NCI-H146 treated with DMSO at 0.1 percent for 48 hours (cell line): ENCODE results near the gene PAK1.
"Not testable (repeated sequence)": the region's sequence is repeated elsewhere in the genome, so short reads cannot be mapped to it uniquely, and the experiment has no call there.

ENCODE experiments used
- DNase-seq: peaks from one replicate; lab custom pipeline; 2025; ENCODE audit not compliant: unreplicated experiment; lab: John Stamatoyannopoulos, UW

PAK1 gene

DNA sequence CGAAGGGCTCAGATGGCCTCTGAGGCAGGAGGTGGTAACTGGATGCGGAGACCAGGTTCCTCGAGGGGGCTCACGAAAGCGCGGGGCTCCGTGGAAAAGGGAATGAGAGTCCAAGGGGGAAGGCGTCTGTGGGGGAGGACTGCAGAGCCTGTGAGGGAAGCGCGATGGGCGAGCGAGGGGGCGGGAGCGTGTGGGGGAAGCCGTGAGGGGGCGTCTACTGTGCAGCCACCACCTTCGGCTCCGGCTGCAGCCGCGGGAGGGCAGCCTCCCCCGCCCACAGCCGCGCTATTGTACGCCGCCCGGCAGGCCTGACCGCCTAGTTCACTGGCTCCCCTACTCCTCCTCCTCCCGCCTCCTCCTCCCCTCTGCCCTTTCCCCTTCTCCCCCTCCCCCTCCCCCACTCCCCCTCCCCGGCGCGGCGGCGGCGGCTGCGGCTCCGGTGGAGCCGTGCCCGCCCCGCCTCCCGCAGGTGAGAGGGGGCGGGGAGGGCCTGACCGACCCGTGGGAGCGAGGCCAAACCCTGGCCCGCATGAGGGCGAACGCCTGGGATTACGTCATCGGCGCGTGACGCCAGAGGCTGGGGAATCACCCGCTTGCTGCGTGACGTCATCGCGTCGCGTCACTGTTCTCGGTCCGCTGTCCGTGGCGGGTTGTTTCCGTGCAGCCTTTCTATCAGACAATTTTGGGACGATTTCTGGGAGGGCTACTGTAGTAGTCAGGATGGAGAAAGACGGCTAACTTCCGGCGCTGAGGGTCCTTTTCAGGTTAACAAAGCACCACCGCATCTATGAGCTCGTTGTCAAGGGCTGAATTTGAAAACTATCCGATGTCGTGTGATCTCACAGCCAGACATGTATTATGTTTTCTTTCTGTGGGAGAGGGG, at the start of gene PAK1:
TSS of gene PAK1 (minus strand) at position 294 of the 883 bp plus-strand sequence. CDS start 81,574 bp downstream, outside the sequence.
- peak; percentile 64 for DNase-seq

DNA sequence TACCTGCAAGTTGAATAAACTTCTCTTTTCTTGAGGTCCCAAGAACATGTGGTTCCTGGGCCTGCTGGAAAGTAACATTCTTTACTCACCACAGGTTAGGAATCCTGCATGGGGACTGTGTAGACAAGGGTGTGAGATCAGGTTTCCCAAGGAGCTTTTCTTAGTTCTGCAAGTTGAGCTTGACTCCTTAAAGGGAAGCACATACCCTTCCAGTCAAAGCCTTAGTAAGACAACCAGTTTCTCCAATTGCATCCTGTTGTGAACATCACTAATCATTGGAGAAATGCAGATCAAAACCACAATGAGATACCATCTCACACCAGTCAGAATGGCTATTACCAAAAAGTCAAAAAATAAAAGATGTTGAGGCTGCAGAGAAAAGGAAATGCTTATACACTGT, 48.3 kb upstream of the PAK1 start:
- no peak for DNase-seq

DNA sequence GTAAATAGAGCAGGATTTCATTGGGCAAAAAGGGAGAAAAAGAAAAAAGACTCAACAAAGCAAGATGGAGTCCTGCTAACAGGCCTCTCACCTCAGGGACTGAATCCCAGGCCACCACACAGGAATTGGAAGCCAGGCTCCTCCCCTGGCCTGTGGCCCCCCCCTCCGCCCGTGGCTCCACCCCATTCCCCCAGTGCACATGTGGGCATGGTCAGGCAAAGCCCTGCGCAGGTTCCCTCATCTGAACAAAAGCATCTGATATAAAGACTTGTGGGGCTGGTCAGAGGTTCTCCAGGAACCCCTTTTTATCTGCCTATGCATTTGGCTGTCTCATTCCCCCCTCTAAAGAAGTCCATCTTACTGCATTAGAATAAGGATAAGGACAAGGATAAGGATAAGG, 46.0 kb upstream of the PAK1 start:
- no peak for DNase-seq

DNA sequence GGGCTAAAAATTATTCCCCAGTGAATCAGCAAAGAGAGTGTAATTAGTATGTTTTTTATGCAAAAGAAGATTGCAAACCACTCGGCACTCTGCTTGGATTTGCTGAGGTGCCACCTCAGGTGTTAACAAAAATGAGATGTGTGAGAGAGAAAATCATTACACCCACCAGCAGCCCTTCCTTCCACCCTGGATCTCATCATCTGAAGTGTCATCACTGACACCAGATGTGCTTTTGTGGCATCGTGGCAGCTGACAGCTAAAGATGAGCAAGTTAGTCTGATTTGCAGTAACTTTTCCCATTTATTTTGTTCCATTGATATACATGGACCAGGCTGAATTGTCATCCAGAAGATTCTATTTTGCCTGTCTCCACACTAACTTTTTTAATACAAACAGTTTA, 44.6 kb upstream of the PAK1 start:
- DNase-seq = no peak

DNA sequence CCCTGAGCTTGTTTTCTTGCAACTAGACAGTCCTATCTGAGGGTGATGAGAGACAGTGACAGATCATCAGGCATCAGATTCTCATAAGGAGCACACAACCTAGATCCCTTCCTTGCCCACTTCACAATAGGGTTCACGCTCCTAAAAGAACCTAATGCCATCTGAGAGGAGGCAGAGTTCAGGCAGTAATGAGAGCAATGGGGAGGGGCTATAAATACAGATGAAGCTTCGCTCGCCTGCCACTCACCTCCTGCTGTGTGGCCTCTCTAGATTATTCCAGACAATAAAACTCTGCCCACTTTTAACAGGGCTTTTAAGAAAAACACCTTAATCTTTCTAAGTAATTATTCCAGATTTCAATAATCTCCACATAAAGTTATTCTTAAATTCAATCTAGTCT, 43.9 kb upstream of the PAK1 start:
- DNase-seq = no peak

DNA sequence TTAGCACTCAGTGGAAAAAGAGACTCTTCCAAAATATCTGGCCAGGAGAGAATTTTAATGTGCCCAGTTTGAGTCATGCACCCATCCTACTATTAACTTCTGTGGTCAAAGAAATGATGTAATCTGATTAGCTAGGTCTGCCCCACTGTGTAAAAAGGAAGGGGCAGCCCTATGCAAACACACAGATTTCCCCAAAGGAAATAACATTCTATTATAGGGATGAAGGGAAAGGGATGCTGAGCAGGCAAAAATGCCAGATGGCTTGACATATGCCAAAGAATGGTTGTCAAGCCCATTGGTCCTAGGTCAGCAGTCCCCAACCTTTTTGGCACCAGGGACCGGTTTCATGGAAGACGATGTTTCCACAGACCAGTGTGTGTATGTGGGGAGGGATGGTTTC, 43.3 kb upstream of the PAK1 start:
- DNase-seq = no peak

DNA sequence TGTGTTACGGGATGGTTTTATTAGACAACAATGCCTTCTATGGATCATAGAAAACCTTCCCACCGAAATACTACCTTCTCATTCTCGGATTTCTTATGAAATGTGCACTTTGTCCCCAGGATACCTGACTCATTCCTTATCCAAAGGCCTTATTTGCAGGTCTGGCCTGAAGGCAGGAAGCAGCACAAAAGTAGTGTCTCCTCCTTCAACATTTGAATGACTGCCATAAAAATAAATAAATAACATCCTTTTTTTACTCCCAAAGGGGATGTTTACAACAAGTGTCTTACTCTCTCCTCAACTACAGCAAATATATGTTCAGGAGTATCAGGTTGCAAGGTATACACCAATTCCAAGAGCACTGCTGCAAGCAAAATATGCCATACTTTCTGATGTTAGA, 41.6 kb upstream of the PAK1 start:
- DNase-seq = no peak

DNA sequence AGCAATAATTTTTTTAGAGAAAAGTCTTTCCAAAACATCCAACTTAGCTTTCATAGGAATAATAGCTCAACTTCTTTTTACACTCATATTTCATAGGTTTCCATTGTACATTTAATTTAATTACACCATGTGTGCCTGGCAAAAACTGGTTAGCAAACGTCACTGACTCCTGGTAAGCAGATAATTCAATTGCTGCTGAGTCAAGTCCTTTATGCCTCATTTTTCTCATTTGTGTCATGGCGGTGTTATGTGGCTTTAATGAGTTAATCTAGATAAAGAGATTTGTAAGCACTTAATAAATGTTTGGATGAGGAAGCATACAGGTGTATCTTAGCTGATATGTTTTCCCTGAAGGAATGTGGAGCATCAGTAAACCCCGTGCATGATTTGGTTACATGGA, 41.2 kb upstream of the PAK1 start:
- DNase-seq = no peak

DNA sequence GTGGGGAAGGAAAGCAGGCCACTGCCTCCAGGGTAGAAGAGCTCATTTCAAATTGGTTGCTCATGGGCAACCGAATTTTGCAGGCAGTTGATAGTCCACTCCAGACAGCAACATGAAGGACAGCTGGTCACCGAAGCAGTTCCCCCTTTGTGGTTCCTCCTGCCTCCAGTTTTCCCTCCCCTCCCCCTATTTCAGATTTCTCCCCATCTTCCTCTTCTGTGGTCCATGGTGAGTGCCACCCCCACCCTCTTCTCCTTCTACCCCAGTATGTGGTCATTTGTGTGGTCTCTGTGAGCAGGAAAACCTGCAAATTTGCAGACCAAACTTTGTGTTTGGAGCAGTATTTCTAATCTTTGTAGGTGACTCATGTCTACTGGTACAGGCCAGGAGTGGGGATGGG, 38.2 kb upstream of the PAK1 start:
- no peak for DNase-seq

DNA sequence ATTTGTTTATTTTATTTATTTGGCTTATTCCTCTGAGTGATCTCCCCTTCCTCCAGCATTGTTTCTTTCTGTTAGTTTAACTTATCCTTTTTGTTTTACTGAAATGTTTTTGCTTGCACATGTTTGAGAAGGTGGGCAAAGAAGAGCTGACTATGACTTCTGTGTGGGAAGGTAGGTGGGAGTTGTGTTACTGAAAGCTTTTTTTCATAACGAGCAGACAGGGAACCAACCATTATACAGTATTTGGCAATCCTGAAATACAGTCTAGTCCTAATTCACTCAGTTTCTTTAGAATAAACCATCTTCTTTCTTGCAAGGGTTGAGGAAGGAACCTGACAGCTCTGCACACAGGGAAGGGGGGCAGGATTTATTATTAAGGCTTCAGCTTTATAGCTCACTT, 37.0 kb upstream of the PAK1 start:
- DNase-seq = no peak

DNA sequence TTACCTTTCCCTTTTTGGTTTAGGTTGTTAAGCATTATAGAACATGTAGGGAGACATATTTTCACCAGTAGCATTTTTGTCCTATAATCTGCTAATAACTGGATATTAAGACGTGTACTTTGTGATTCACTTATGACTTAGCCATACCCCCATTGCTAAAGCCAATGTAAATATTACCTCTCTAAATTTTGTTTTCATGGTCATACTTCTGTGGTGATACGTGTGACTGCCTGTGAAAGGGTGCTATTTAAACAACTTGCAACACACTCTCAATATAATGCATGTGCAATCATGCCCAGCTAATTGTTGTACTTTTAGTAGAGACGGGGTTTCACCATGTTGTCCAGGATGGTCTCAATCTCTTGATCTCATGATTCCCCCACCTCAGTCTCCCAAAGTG, 36.2 kb upstream of the PAK1 start:
- no peak for DNase-seq

DNA sequence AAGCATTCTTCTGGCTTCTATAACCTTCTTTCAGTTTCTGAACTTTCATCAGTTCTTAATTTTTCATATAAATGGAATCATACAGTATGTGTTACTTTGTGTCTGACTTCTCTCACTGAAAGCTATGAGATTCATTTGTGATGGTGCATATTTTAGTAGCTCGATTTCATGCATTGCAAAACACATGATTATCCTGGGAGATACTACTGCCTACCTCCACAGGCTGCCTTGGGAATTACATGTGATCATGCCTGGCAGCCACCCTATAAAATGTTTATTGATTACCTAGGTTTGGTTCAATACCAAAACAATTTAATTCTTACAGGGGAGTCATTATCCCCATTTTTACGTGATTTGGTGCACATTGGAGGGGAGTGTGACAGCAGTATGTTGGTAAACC, 34.1 kb upstream of the PAK1 start:
- DNase-seq = no peak

DNA sequence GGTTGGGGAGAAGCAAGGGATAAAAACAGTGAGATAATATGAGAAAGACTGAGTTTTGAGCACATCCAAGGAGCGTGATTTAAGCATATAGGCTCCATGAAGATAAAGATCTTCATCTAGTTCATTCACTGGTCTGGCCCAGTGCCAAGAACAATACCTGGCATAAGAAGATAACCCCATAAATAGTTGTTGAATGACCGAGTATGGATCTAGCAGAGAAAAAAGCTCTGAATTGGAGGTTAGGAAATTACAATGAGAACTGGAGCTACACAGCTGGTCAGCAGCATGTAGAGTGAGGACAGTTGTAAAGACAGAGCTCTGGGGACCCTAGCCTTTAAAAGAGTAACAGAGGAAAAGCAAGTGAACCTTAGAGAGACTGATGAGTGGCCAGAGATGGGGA, 33.0 kb upstream of the PAK1 start:
- DNase-seq = peak; percentile 61

DNA sequence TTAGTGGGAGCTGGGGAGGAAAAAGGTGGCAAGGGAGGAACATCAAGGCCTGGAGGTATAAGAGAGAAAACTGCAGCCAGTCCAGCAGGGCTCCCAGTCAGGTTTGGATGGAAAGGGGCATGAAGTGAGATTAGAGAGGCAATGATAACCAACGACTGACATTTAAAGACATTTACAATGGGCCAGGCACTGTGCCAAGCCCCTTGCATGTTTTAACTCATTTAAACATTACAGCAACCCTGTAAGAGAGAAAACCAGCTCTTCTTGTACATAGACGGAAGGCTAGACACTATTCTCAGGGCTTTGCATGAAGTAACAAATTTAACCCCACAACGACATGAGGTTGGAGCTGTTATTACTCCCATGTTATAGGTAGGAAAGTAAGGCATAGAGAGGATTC, 32.1 kb upstream of the PAK1 start:
- no peak for DNase-seq

DNA sequence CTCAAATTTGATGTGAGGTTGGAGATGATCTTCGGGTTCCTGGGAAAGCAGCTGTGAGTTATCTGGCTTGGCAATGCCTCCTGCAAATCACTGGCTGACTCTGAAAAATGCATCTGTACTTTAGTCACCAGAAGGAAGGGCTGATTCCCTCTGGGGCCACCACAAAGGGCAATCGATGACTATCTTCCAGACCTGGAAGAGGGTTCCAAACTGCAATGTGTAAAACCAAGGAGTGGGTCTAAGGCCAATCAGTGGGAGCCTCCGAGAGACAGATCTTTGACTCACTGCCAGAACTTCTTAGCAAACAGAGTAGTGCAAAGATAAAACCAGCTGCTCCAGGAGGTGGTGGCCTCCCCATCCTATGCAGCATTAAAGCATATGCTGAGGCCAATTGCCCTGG, 29.1 kb upstream of the PAK1 start:
- no peak for DNase-seq

DNA sequence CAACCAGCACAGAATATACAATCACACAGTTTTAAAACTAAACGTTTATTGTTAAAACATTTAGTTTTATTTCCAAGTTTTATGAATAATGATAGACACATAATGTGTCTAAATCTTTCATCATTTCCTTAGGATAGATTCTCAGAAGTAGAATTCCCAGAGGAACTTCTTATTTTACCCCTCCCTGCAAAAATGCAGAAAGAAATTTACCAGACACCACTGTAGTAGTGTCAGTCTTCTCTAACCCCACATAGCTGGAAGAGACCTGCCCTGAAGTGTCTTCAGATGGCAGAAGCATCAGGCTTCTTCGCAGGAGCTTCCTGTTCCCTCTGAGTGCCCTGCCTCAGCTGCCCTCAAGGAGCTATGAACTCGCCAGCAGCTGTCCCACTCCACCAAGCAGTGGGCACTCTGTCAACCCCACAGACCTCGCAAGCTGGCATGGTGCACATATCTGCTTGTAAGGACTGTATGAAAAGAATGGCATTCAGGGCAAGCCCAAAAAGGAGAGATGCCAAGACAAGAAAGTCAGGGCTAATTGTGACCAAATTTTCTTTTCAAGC, 28.5 kb upstream of the PAK1 start:
- no peak for DNase-seq

DNA sequence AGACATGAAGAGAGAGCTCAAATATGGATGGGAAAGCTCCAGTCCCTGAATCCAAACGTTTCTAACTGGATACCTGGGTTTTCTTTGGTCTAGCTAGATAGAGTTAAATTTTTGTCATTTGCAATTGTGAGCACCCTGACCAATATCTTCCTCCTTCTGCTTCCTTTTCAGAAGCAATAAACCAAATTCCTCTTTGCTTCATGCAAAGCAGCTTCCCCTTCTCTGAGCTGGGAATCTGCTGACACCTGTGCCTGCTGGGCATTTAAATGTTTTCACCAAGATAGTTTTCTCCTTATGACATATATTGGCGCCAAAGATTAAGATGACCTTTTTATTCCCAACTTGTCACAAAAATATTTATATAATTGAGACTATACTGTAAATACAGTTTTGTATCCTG, 27.9 kb upstream of the PAK1 start:
- DNase-seq = no peak

DNA sequence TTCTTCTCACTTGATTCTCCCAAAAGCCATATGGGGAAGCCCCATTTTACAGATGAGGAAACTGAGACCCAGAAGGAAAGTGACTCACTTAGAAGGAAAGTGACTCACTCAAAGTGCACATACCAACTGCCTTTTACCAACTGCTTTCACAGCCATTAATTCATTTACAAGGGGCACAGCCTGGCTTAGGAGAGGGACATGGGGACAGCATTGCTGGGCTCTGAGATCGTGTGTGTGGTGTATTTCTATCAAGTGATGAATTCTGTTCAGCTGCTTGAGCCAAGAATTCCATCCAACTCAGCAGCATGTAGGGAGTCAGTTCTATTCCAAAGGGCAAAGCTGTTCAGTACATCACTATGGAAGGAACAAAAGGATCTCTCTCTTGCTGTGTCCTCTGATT, 23.5 kb upstream of the PAK1 start:
- DNase-seq = no peak

DNA sequence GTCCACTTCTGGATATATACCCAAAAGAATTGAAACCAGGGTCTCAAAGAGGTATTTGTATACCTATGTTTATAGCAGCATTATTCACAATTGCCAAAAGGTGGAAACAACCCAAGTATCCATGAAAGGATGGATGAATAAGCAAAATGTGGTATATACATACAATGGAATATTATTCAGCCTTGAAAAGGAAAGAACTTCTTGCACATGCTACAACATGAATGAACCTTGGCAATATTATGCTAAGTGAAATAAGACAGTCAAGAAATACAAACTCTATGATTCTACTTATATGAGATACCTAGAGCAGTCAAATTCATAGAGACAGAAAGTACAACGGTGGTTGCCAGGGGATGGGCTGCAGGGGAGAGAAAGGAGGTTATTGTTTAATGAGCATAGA, 21.6 kb upstream of the PAK1 start:
- no peak for DNase-seq

DNA sequence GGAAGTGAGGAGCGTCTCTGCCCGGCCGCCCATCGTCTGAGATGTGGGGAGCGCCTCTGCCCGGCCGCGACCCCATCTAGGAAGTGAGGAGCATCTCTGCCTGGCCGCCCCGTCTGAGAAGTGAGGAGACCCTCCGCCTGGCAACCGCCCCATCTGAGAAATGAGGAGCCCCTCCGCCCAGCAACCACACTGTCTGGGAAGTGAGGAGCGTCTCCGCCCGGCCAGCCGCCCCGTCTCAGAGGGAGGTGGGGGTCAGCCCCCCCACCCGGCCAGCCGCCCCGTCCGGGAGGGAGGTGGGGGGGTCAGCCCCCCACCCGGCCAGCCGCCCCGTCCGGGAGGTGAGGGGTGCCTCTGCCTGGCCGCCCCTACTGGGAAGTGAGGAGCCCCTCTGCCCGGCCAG, 16.1 kb upstream of the PAK1 start:
- not testable (repeated sequence) for DNase-seq

DNA sequence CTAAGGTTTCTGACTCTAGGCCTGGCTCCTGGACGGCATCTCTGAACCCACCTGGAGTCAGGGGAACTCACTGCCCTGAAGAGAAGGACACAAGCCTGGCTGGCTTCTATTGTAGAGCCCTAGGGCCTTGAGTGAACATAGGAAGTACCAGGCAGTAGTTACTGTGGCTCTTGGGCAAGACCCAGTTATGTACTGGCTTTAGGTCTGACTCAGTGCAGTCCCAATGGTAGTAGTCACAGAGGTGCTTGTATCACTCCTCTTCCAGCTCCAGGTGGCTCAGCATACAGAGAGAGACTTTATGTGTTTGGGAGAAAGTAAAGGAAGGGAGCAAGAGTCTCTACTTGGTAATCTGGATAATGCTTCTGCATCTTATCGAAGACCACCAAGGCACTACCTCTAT, 13.9 kb upstream of the PAK1 start:
- no peak for DNase-seq

DNA sequence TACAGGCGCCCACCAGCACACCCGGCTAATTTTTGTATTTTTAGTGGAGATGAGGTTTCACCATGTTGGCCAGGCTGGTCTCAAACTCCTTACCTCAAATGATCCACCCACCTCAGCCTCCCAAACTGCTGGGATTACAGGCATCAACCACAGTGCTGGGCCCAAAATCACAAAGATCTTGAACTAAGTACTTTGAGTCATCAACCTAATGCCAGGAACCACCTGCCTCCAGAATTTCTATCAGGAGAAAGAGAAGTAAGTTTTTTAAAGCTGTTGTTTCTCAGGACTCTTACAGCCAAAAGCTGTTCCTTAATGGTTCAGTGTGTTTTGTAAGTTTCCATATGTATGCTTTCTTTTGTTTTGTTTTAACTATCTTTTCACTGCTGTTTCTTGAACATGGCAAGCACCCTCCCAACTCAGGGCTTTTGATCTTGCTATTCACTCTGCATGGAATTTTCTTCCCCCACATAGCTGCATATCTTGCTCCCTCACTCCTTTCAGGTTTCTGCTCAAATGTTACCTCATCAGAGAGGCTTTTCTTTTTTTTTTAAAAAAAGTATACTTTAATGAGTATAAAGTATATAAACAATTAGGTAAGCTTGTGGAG, 6.0 kb upstream of the PAK1 start:
- no peak for DNase-seq
